Large intestine (tissue), 12 donors: ENCODE data around the gene EGFL6. TPM values are rescaled to one million over a fixed set of nuclear protein-coding genes. Genes with fewer than 3 reads are reported as not detected.

Source experiments
- DNase-seq, 2 donors: peaks; one replicate each; pipeline versions ENCODE4 v3.0.0 to v3.0.0-alpha.2; 2013
- H3K27ac ChIP-seq: one replicate; pipeline ENCODE4 v1.5.1; 2013; ENCODE audit warnings: low read length
- H3K27me3 ChIP-seq: 2 replicates; pipeline ENCODE4 v1.6.1; 2013; ENCODE audit warnings: low read length; ENCODE audit not compliant: control insufficient read depth, insufficient read depth
- H3K36me3 ChIP-seq: 2 replicates; pipeline ENCODE4 v1.6.1; 2013; ENCODE audit warnings: low read length; ENCODE audit not compliant: control insufficient read depth, insufficient read depth
- H3K4me1 ChIP-seq: one replicate; pipeline ENCODE4 v1.6.1; 2013; ENCODE audit warnings: low read length; ENCODE audit not compliant: control insufficient read depth, insufficient read depth
- H3K4me3 ChIP-seq: one replicate; pipeline ENCODE4 v1.5.1; 2013; ENCODE audit warnings: low read length
- H3K9me3 ChIP-seq: one replicate; pipeline ENCODE4 v1.6.1; 2013; ENCODE audit warnings: mild to moderate bottlenecking, low read depth, low read length, moderate library complexity; ENCODE audit not compliant: control insufficient read depth
- WGBS: methylation state at CpG from one replicate; pipeline ENCODE4 v1.1.5; 2013; ENCODE audit warnings: low lambda C conversion rate; ENCODE audit not compliant: insufficient coverage; 5-methylcytosine and 5-hydroxymethylcytosine counted together
- long read RNA-seq, 11 donors: transcript quantifications; one replicate each; lab custom pipeline, GENCODE V29; 2026
- polyA plus RNA-seq: library from polyadenylated mRNA; unstranded; fragments of 120-200 nt; gene quantifications from one replicate; pipeline ENCODE4 v1.2.1, GENCODE V29; 2013

The EGFL6 gene, protein sequence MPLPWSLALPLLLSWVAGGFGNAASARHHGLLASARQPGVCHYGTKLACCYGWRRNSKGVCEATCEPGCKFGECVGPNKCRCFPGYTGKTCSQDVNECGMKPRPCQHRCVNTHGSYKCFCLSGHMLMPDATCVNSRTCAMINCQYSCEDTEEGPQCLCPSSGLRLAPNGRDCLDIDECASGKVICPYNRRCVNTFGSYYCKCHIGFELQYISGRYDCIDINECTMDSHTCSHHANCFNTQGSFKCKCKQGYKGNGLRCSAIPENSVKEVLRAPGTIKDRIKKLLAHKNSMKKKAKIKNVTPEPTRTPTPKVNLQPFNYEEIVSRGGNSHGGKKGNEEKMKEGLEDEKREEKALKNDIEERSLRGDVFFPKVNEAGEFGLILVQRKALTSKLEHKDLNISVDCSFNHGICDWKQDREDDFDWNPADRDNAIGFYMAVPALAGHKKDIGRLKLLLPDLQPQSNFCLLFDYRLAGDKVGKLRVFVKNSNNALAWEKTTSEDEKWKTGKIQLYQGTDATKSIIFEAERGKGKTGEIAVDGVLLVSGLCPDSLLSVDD
- 7.3 TPM for polyA plus RNA-seq
- long read RNA-seq, donor 1, partial matches to known transcripts = 0 of 1 reads
- long read RNA-seq, donor 1, other reads (novel, unspliced or antisense) = 0 of 1 reads
- long read RNA-seq, donor 2 = 0 reads
- long read RNA-seq, donor 3 = 0 reads
- long read RNA-seq, donor 4 = 0 reads
- long read RNA-seq, donor 5, partial matches to known transcripts = 9 of 9 reads
- long read RNA-seq, donor 5, other reads (novel, unspliced or antisense) = 0 of 9 reads
- long read RNA-seq, donor 6, partial matches to known transcripts = 0 of 1 reads
- long read RNA-seq, donor 6, other reads (novel, unspliced or antisense) = 0 of 1 reads
- long read RNA-seq, donor 7 = 0 reads
- long read RNA-seq, donor 8, partial matches to known transcripts = 0 of 2 reads
- long read RNA-seq, donor 8, other reads (novel, unspliced or antisense) = 0 of 2 reads
- long read RNA-seq, donor 9, partial matches to known transcripts = 0 of 1 reads
- long read RNA-seq, donor 9, other reads (novel, unspliced or antisense) = 0 of 1 reads
- long read RNA-seq, donor 10, partial matches to known transcripts = 0 of 2 reads
- long read RNA-seq, donor 10, other reads (novel, unspliced or antisense) = 0 of 2 reads
- long read RNA-seq, donor 11 = 0 reads

DNA sequence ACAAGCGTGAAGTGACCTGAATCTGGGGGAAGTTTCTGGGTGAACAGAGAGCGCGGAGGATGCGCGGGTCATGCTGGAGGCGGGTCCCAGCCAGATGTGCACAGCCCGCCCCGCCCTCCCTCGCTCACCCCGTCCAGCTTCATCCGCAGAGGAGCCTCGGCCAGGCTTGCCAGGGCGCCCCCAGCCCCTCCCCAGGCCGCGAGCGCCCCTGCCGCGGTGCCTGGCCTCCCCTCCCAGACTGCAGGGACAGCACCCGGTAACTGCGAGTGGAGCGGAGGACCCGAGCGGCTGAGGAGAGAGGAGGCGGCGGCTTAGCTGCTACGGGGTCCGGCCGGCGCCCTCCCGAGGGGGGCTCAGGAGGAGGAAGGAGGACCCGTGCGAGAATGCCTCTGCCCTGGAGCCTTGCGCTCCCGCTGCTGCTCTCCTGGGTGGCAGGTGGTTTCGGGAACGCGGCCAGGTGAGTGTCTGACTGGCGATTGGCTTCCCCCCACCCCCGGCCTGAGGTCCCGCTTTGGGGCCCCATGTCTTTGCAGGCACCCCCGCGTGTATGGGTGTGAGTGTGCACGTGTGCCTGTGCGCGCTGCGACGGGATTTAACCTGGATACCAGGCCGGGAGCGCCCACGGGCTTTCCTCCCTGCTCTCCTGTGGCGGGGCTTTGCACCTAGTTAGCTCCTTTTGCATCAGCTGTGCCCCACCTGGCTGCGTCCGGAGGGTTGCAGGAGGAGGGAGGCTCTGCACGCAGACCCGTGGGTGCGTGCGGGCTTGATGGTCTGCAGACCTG, at the start of gene EGFL6:
EGFL6 (plus strand) TSS at position 123 of the 782 bp plus-strand sequence; CDS start at position 384, 261 bp downstream.
- Histone ChIP-seq H3K9me3 (peaks cover 3% of the 10 kb centered on the region), H3K36me3 (no peaks in the 10 kb centered on the region), H3K4me1 (no peaks in the 10 kb centered on the region), H3K27me3 (peaks cover 24% of the 10 kb centered on the region), H3K27ac (no peak within 1 kb of the TSS), H3K4me3 (peak within 1 kb of the TSS; percentile 9)
- DNase-seq = no peak
- WGBS = no CpG with 5 or more reads among the region's 57 CpGs

DNA sequence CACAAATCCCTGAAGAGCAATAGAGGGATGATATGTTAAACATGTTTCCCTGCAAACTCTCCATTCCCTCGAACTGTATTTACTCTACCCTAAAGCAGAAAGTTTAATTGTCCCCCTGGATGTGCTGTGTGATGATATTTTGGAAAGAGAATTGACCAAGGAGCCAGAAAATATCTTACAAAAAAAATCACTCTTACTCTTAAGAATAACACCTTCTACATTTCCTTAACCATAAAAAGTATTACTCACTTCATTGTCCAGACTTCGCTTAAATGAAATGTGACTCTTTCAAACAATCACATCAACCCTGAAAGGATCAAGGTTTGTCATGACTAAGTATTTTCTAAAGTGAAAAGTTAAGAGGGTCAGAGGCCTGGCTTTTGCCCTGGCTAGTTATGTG, 49.0 kb upstream of the EGFL6 start:
- Histone ChIP-seq H3K27ac (no peak overlapping the region), H3K27me3 (no peaks in the 10 kb centered on the region), H3K4me1 (no peaks in the 10 kb centered on the region), H3K36me3 (no peaks in the 10 kb centered on the region), H3K4me3 (no peak overlapping the region), H3K9me3 (no peaks in the 10 kb centered on the region)
- WGBS = no CpG with 5 or more reads among the region's 2 CpGs
- DNase-seq = no peak

DNA sequence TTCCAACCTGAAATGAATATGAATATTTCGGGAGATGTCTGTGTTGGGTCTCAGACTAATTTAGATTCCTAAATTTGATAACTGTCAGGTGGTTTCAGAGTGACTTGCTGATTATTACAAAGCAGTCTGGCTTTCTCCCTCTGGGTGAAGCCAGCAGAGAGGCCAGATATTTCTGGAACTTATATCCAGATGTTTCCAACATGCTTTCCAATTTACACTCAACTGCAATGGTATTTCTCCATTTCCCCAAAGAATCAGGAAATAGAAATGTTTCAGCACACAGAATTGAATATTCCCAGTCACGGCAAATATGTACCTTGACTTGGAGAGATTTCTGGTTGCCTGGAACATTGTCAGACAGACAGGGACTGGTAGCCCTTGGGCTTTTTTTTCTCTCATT, 48.5 kb upstream of the EGFL6 start:
- H3K36me3 ChIP-seq = no peaks in the 10 kb centered on the region
- no peaks in the 10 kb centered on the region for H3K9me3 ChIP-seq
- no peaks in the 10 kb centered on the region for H3K27me3 ChIP-seq
- no peak overlapping the region for H3K4me3 ChIP-seq
- no CpG with 5 or more reads among the region's 2 CpGs for WGBS
- H3K27ac ChIP-seq = no peak overlapping the region
- no peaks in the 10 kb centered on the region for H3K4me1 ChIP-seq
- DNase-seq = no peak

DNA sequence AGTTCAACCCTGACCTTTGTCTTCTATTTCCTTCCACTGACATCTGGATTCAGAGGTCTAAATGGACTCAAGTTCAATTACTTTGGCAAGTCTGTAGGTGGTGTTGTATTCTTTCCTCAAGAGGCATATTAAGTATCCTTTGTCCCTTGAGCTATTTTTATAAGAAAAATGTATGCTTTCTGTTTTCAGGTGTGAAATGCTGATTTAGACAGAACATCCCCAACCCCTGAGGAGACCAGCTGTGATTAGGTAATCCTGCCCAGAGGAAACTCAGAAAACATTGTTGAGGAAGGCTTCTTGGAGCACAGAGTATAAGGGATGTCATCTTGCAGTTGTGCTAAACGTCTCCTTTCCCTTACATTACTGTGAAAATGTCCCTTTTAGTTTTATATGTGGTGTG, 46.6 kb upstream of the EGFL6 start:
- no peak overlapping the region for H3K4me3 ChIP-seq
- no peaks in the 10 kb centered on the region for H3K36me3 ChIP-seq
- no peaks in the 10 kb centered on the region for H3K4me1 ChIP-seq
- no peak for DNase-seq
- WGBS = no CpG with 5 or more reads among the region's 1 CpG
- H3K27ac ChIP-seq = no peak overlapping the region
- no peaks in the 10 kb centered on the region for H3K27me3 ChIP-seq
- H3K9me3 ChIP-seq = no peaks in the 10 kb centered on the region

DNA sequence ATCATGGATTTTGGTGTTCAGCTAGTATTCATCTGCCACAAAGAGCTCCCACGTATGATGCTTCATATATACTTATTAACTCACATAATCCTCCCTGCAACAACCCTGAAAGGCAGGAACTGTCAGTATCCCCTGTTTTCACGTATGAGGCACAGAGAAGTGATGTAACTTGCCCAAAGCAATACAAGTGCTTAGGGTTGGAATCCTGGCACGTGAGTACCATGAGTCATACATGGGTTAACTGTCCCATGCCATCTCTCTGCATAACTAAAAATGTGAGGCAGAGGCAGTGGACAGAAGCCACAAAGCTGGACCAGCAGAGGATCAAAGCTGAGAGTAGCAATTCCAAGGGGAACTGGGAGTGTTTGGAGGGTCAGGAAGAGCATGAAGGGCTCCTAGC, 35.7 kb upstream of the EGFL6 start:
- no peaks in the 10 kb centered on the region for H3K27me3 ChIP-seq
- H3K4me3 ChIP-seq = no peak overlapping the region
- H3K36me3 ChIP-seq = no peaks in the 10 kb centered on the region
- H3K9me3 ChIP-seq = no peaks in the 10 kb centered on the region
- DNase-seq = no peak
- no peak overlapping the region for H3K27ac ChIP-seq
- no peaks in the 10 kb centered on the region for H3K4me1 ChIP-seq
- WGBS = no CpG with 5 or more reads among the region's 3 CpGs

DNA sequence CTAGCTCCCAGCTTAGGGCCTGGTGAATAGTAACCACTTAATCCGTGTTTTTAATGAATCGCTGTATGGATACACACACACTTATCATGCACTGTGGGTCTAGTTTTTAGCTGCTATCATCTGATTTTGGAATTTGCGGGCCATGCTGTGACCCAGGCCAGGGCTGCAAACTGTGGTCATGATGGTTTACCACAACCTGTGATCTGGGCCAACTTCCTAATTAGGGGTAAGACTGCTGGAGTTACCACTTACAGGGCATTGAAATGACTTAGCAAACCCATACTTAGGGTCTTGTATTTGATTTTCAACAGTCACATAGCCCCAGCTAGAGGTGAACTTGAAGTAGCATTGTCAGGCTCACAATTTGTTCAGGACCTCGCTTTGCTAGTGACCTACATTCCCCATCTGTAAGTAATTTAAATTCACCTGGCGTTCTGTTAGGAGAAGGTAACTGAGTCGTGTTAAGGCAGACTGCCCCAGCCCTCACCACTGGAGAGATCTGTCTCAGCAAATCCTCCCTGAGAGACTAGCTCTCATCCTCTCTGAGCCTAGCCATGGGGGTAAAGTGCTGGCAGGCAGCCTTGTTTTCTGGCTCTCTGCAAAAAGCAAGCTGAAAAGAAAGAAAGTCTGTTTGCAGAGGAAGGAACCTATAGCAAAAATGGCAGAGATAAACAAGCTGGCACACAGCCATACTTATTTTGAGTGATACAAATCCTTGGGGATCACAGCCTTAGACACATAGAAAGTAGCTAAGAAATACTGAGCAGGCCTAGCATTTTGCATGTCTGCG, 33.8 kb upstream of the EGFL6 start:
- DNase-seq = no peak
- no peaks in the 10 kb centered on the region for H3K4me1 ChIP-seq
- H3K27me3 ChIP-seq = no peaks in the 10 kb centered on the region
- H3K27ac ChIP-seq = no peak overlapping the region
- no peaks in the 10 kb centered on the region for H3K36me3 ChIP-seq
- H3K9me3 ChIP-seq = no peaks in the 10 kb centered on the region
- no peak overlapping the region for H3K4me3 ChIP-seq
- no CpG with 5 or more reads among the region's 7 CpGs for WGBS

DNA sequence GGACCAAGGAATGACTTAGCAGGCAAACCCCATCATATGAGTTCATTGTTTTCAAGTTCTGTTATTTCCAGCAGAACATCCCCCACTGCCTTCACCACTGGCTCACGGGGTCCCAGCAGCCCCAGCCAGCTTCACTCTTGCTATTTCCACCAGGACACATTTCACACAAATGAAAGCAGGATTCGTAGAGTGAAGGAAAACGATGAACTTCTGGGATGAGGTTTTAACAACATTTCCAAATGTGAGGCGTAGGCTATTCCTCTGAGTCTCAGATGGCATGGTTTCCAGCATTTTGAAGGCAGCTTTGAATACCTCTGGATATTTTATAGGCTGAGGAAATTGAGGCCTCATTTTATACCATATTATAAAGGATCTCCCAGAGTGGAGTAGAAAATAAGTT, 32.9 kb upstream of the EGFL6 start:
- DNase-seq = no peak
- no peaks in the 10 kb centered on the region for H3K4me1 ChIP-seq
- H3K36me3 ChIP-seq = no peaks in the 10 kb centered on the region
- H3K27ac ChIP-seq = no peak overlapping the region
- H3K4me3 ChIP-seq = no peak overlapping the region
- no peaks in the 10 kb centered on the region for H3K27me3 ChIP-seq
- 100% methylated on average over 1 of the region's 4 CpGs for WGBS
- no peaks in the 10 kb centered on the region for H3K9me3 ChIP-seq

DNA sequence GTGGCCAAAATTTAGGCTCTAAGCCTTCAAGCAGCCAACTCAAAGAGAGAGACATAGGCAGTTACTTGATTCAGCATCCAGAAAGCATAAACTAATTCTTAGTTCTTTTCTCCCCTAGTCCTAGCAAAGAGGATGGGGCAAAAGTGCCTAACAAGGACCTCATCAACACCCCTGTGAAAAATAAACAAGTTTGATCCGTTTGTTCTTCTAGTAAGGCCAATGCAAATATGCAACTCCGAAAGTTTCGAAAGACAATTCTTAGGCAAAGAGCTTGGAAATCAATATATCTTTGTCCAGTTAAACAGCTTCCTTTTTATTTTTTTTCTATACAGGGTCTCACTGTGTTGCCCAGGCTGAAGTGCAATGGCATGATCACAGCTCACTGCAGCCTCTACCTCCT, 31.0 kb upstream of the EGFL6 start:
- WGBS = no CpG with 5 or more reads among the region's 3 CpGs
- H3K4me3 ChIP-seq = no peak overlapping the region
- no peaks in the 10 kb centered on the region for H3K4me1 ChIP-seq
- DNase-seq = no peak
- H3K27ac ChIP-seq = no peak overlapping the region
- no peaks in the 10 kb centered on the region for H3K36me3 ChIP-seq
- no peaks in the 10 kb centered on the region for H3K27me3 ChIP-seq
- H3K9me3 ChIP-seq = no peaks in the 10 kb centered on the region

DNA sequence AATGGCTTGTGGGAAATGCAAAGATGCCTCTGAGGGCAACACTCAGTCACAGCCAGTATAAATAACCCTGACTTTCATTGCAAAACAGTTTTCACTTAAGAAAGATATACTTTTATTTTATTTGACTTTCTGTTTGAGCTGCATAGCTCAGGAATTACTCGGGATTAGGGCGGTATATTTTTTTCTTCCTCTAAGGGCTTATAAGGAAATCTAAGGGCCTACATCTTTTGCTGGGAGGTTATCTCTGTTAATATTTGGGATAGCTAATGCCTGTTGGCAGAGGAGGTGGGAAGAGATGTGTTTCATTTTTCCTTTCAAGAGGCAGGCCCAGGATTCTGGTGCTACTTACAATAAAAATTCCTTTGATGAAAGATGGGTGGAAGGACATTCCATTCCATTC, 28.8 kb upstream of the EGFL6 start:
- no peaks in the 10 kb centered on the region for H3K9me3 ChIP-seq
- no peak overlapping the region for H3K4me3 ChIP-seq
- no peaks in the 10 kb centered on the region for H3K4me1 ChIP-seq
- DNase-seq = no peak
- no peaks in the 10 kb centered on the region for H3K36me3 ChIP-seq
- no CpG with 5 or more reads among the region's 2 CpGs for WGBS
- no peak overlapping the region for H3K27ac ChIP-seq
- H3K27me3 ChIP-seq = no peaks in the 10 kb centered on the region
